ENCODE results near the gene ZER1.

ZER1 gene

DNA sequence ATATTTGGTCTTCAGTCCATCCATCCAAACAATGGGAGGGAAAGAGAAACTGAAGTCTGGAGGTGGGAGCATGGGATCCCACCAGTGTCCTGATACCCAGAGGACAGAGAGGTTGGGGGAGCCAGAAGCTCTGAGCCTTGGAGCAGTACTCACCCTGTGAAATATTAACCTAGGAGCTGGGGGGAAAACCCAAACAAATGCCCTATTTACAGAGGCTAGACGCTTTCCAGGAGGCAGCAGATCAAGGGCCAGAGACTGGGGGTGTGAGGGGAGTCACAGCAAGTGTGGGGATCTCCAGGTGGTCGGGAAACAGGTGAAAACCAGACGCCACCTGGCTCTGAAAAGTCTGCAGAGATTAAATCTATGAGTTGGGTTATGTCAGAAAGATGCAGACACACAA, 6.2 kb downstream of the ZER1 start:
- Histone ChIP-seq H3K36me3 (ENCODE audit: control insufficient read depth, insufficient read depth, low read length) (no peaks in the 10 kb centered on the region), H3K9me3 (ENCODE audit: control insufficient read depth, insufficient read depth, low read depth, low read length) (no peaks in the 10 kb centered on the region), H3K9ac (ENCODE audit: low read length) (no peak overlapping the region), H3K4me1 (ENCODE audit: control insufficient read depth, insufficient read depth, low read length) (peaks cover 8% of the 10 kb centered on the region; the same call in 1 of the 2 replicates), H3K27ac (ENCODE audit: low read depth, low read length) (no peak overlapping the region), H3K4me3 (ENCODE audit: low read depth, low read length) (no peak overlapping the region), H3K27me3 (ENCODE audit: control insufficient read depth, insufficient read depth, low read length) (no peaks in the 10 kb centered on the region)

DNA sequence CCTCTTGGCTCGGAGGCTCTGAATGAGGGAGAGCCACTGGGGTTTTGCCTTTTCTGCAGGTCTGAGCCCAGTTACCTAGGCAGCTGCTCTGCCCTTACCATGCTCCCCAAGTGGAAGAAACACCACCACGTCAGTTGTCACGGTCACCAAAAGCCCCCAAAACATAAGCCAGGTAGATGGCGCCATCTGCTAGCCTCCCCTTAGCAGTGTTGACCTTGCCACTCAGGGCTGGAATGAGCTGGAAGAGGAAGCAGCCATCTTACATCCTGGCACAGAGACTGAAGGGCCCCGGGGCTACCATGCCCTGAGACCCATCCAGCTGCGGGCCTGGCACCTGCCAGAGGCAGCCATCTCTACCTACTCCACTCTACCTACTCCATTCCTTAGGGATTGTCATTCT, 7.4 kb downstream of the ZER1 start:
- no peaks in the 10 kb centered on the region for H3K36me3 ChIP-seq (ENCODE audit: control insufficient read depth, insufficient read depth, low read length)
- no peaks in the 10 kb centered on the region for H3K9me3 ChIP-seq (ENCODE audit: control insufficient read depth, insufficient read depth, low read depth, low read length)
- peaks cover 8% of the 10 kb centered on the region; the same call in 1 of the 2 replicates for H3K4me1 ChIP-seq (ENCODE audit: control insufficient read depth, insufficient read depth, low read length)
- H3K27ac ChIP-seq (ENCODE audit: low read depth, low read length), result no peak overlapping the region
- H3K4me3 ChIP-seq (ENCODE audit: low read depth, low read length), result no peak overlapping the region
- H3K9ac ChIP-seq (ENCODE audit: low read length), result no peak overlapping the region
- no peaks in the 10 kb centered on the region for H3K27me3 ChIP-seq (ENCODE audit: control insufficient read depth, insufficient read depth, low read length)

DNA sequence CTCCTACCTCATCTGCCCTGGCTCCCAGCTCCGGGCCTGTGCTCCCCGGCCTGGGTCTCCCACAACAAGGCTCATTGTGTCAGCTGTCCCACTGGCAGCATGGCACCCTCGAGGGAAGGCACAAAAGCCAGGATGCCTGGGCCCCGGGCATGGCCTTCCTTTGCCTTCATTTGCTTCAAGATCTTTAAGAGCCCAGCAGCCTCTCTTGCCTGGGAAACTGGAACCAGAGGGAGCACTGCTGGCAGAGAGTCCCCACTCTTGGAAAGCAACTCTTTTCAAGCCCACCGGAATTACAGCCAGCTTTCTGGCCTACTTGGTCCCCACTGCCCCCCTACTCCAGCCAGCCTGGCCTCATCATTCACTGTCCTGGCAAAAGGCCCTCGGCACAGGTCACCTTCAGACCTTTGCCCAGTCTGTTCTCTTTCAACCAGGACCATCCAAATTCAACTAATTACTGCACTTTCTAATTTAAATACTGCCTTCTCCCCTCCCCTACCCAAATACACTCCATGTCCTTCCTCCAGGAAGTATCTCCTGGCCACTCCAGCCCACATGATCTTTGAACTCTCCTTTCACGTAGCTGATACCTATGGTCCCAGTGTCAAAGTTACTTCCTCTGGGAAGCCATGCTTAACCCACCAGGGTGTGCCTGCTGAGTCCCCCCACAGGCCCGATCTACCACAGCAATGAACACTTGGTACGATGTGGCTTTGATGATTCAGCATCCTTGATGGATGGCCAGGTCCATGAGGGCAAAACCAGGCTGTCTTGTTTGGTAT, 8.9 kb downstream of the ZER1 start:
- no peak overlapping the region for H3K9ac ChIP-seq (ENCODE audit: low read length)
- H3K4me1 ChIP-seq (ENCODE audit: control insufficient read depth, insufficient read depth, low read length), result peaks cover 8% of the 10 kb centered on the region; the same call in 1 of the 2 replicates
- H3K27me3 ChIP-seq (ENCODE audit: control insufficient read depth, insufficient read depth, low read length), result no peaks in the 10 kb centered on the region
- H3K36me3 ChIP-seq (ENCODE audit: control insufficient read depth, insufficient read depth, low read length), result no peaks in the 10 kb centered on the region
- H3K9me3 ChIP-seq (ENCODE audit: control insufficient read depth, insufficient read depth, low read depth, low read length), result no peaks in the 10 kb centered on the region
- no peak overlapping the region for H3K27ac ChIP-seq (ENCODE audit: low read depth, low read length)
- no peak overlapping the region for H3K4me3 ChIP-seq (ENCODE audit: low read depth, low read length)

DNA sequence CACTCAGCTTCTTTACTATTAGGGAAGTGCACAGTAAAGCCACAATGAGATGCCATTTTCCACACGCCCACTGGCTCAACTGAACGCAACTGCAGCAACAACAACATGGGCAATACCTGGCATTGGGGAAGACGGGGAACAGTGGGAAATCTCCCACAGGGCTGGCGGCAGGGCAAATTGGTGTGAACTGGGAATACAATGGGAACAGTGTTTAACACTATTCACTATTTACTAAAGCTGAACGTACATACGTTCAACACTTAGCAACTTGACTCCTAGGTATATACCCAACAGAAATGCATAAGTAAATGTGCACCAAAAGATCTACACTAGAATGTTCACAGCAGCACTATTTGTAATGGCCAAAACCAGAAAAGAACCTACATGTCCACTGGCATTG, 14.1 kb downstream of the ZER1 start:
- no peaks in the 10 kb centered on the region for H3K4me1 ChIP-seq (ENCODE audit: control insufficient read depth, insufficient read depth, low read length)
- peaks cover 8% of the 10 kb centered on the region for H3K36me3 ChIP-seq (ENCODE audit: control insufficient read depth, insufficient read depth, low read length)
- no peak overlapping the region for H3K27ac ChIP-seq (ENCODE audit: low read depth, low read length)
- H3K9me3 ChIP-seq (ENCODE audit: control insufficient read depth, insufficient read depth, low read depth, low read length), result no peaks in the 10 kb centered on the region
- H3K4me3 ChIP-seq (ENCODE audit: low read depth, low read length), result no peak overlapping the region
- no peak overlapping the region for H3K9ac ChIP-seq (ENCODE audit: low read length)
- no peaks in the 10 kb centered on the region for H3K27me3 ChIP-seq (ENCODE audit: control insufficient read depth, insufficient read depth, low read length)

DNA sequence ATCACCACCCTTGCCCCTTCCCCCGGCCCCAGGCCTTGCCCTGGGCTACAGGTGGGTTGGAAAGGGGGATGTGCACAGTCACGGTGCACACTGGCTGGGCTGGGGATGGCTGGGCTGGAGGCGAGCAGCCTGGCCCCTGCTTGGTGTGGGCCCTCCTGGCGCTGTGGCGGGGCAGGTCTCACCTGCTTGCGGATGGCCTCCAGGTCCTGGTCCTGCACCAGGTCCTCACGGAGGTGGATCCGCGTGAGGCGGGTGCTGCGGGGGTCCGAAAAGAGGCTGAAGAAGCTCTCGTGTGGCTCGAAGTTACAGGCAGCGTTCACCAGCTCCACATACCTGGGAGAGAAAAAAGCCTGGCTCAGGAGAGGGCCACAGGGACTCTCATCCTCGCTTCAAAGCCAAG, 18.1 kb downstream of the ZER1 start:
- H3K9me3 ChIP-seq (ENCODE audit: control insufficient read depth, insufficient read depth, low read depth, low read length), result no peaks in the 10 kb centered on the region
- no peak overlapping the region for H3K27ac ChIP-seq (ENCODE audit: low read depth, low read length)
- H3K4me1 ChIP-seq (ENCODE audit: control insufficient read depth, insufficient read depth, low read length), result no peaks in the 10 kb centered on the region
- peaks cover 31% of the 10 kb centered on the region for H3K36me3 ChIP-seq (ENCODE audit: control insufficient read depth, insufficient read depth, low read length)
- no peak overlapping the region for H3K9ac ChIP-seq (ENCODE audit: low read length)
- H3K4me3 ChIP-seq (ENCODE audit: low read depth, low read length), result no peak overlapping the region
- no peaks in the 10 kb centered on the region for H3K27me3 ChIP-seq (ENCODE audit: control insufficient read depth, insufficient read depth, low read length)

DNA sequence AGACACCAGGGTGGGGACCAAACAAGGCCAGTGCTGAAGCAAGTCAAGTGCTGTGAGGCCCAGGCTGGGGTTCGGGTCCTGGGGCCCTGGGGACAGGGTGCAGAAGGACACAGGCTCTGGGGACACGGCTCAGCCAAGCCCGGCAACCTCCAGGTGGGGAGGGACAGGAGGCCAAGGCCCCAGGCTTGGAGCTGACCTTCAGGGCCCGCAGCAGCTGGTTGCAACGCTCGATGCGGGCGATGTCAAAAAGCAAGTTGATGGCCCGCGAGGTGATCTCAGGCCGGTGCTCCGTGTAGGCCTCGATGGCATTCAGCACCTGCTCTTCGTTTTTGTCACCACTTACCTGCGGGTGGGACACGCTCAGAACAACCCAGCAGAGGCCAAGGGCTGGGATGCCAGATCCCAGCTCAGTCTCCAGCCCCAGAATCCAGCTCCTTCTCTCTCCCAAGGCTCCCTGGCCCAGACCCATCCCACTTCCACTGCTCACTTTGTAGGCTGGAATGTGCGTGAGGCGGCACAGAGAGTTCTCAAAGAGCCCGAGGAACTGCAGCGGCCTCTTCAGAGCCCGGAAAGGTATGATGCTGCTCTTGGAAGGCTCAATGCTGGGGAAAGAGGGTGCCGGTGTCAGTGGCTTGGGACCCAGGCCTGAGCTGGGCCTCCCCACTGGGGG, 20.7 kb downstream of the ZER1 start:
- no peaks in the 10 kb centered on the region for H3K4me1 ChIP-seq (ENCODE audit: control insufficient read depth, insufficient read depth, low read length)
- no peak overlapping the region for H3K4me3 ChIP-seq (ENCODE audit: low read depth, low read length)
- H3K27me3 ChIP-seq (ENCODE audit: control insufficient read depth, insufficient read depth, low read length), result no peaks in the 10 kb centered on the region
- no peak overlapping the region for H3K27ac ChIP-seq (ENCODE audit: low read depth, low read length)
- no peak overlapping the region for H3K9ac ChIP-seq (ENCODE audit: low read length)
- H3K9me3 ChIP-seq (ENCODE audit: control insufficient read depth, insufficient read depth, low read depth, low read length), result no peaks in the 10 kb centered on the region
- H3K36me3 ChIP-seq (ENCODE audit: control insufficient read depth, insufficient read depth, low read length), result peaks cover 31% of the 10 kb centered on the region

DNA sequence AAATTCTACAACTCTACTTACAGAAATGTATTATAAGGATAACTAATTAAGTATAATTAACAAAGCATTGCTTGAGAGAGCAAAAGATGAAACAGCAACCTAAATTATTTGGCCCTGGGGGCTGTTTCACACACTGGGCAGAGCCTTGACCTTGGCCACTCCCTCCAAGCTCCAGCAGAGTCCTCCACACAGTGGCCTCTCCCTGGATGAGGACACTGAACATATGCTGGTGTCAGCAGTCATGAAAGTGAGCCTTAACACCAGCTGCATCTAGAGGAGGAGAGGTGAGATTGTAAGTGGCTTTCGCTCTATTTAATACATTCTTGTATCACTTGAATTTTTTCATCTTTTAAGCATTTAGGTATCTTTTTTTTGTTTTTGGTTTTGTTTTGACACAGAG, 24.5 kb downstream of the ZER1 start:
- Histone ChIP-seq H3K4me3 (ENCODE audit: low read depth, low read length) (no peak overlapping the region), H3K36me3 (ENCODE audit: control insufficient read depth, insufficient read depth, low read length) (peaks cover 20% of the 10 kb centered on the region), H3K9me3 (ENCODE audit: control insufficient read depth, insufficient read depth, low read depth, low read length) (no peaks in the 10 kb centered on the region), H3K27me3 (ENCODE audit: control insufficient read depth, insufficient read depth, low read length) (no peaks in the 10 kb centered on the region), H3K4me1 (ENCODE audit: control insufficient read depth, insufficient read depth, low read length) (no peaks in the 10 kb centered on the region), H3K27ac (ENCODE audit: low read depth, low read length) (no peak overlapping the region), H3K9ac (ENCODE audit: low read length) (no peak overlapping the region)

DNA sequence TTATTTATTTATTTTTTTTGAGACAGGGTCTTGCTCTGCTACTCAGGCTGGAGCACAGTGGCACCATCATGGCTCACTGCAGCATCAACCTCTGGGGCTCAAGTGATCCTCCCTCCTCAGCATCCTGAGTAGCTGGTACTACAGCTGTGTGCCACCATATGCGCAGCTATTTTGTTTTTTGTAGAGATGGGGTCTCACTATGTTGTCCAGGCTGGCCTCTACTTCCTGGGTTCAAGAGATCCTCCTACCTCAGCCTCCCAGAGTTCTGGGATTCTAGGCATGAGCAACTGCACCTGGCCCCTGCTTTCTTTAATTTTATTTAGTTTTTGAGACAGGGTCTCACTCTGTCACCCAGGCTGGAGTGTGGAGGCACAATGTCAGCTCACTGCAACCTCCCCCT, 28.3 kb downstream of the ZER1 start:
- H3K27me3 ChIP-seq (ENCODE audit: control insufficient read depth, insufficient read depth, low read length), result no peaks in the 10 kb centered on the region
- peaks cover 8% of the 10 kb centered on the region for H3K36me3 ChIP-seq (ENCODE audit: control insufficient read depth, insufficient read depth, low read length)
- no peak overlapping the region for H3K4me3 ChIP-seq (ENCODE audit: low read depth, low read length)
- H3K9ac ChIP-seq (ENCODE audit: low read length), result no peak overlapping the region
- H3K9me3 ChIP-seq (ENCODE audit: control insufficient read depth, insufficient read depth, low read depth, low read length), result no peaks in the 10 kb centered on the region
- H3K4me1 ChIP-seq (ENCODE audit: control insufficient read depth, insufficient read depth, low read length), result no peaks in the 10 kb centered on the region
- no peak overlapping the region for H3K27ac ChIP-seq (ENCODE audit: low read depth, low read length)

DNA sequence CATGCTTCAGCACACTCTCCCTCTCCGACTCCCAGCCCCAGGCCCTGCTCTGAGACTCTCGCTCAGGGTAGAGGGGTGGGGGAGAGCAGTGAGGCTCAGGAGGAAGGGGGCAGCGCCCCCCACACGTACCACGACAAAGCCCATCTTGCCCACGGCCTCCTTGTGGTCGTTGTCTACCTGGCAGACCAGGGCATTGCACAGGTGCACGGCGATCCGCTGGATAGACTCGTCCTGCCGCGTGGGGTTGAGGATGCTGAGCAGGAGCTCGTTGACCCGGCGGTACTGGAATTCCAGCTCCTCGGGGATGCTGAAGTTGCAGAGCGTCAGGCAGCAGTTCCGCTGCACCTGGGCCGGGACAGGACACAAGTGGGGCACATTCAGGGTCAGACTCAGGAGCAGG, 29.3 kb downstream of the ZER1 start:
- Histone ChIP-seq H3K27me3 (ENCODE audit: control insufficient read depth, insufficient read depth, low read length) (no peaks in the 10 kb centered on the region), H3K9ac (ENCODE audit: low read length) (no peak overlapping the region), H3K4me1 (ENCODE audit: control insufficient read depth, insufficient read depth, low read length) (no peaks in the 10 kb centered on the region), H3K36me3 (ENCODE audit: control insufficient read depth, insufficient read depth, low read length) (peaks cover 8% of the 10 kb centered on the region), H3K27ac (ENCODE audit: low read depth, low read length) (no peak overlapping the region), H3K9me3 (ENCODE audit: control insufficient read depth, insufficient read depth, low read depth, low read length) (no peaks in the 10 kb centered on the region), H3K4me3 (ENCODE audit: low read depth, low read length) (no peak overlapping the region)

DNA sequence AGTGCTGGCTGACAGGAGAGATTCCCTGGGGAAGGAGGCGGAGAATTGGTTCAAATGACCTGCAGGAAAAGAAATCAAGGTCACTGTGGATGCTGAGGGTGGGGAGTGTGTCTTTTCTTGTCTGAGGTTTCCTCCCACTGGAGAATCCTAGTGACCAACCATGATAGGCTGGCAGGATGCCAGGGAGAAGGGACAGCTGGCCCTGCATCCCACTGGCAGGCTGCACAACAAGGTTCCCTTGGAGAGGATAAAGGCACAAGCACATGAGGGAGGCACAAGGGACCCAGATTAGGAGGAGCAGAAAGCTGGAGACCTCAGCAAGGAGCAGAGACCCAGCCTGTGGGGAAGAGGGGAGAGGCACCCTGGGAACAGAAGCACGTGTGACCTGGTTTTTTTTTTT, 36.4 kb downstream of the ZER1 start:
- H3K36me3 ChIP-seq (ENCODE audit: control insufficient read depth, insufficient read depth, low read length), result peaks cover 16% of the 10 kb centered on the region
- no peak overlapping the region for H3K9ac ChIP-seq (ENCODE audit: low read length)
- no peaks in the 10 kb centered on the region for H3K27me3 ChIP-seq (ENCODE audit: control insufficient read depth, insufficient read depth, low read length)
- no peaks in the 10 kb centered on the region for H3K9me3 ChIP-seq (ENCODE audit: control insufficient read depth, insufficient read depth, low read depth, low read length)
- no peak overlapping the region for H3K4me3 ChIP-seq (ENCODE audit: low read depth, low read length)
- no peak overlapping the region for H3K27ac ChIP-seq (ENCODE audit: low read depth, low read length)
- H3K4me1 ChIP-seq (ENCODE audit: control insufficient read depth, insufficient read depth, low read length), result 0 out of 2 replicates have a peak, but pooled peaks cover 3% of the 10 kb centered on the region

DNA sequence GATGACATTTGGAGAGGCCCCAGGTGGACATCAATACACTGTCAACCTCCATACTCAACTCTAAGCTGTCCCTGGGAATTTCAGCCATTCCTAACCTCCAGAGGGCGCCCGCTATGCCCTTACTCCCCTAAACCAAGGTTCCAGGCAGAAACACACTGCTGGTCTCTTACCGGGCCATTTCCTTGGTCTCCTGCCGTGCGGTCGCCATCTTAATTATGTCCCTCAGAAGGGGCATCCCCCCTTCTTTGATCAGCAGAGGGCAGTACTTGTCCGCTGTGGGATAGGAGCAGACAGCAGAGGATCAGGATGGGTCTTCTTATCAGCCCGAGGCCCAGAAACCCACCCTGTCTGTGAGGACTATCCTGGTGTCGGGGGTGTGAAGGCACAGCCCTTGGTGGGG, 38.5 kb downstream of the ZER1 start:
- H3K36me3 ChIP-seq (ENCODE audit: control insufficient read depth, insufficient read depth, low read length), result peaks cover 11% of the 10 kb centered on the region
- H3K9ac ChIP-seq (ENCODE audit: low read length), result no peak overlapping the region
- no peaks in the 10 kb centered on the region for H3K27me3 ChIP-seq (ENCODE audit: control insufficient read depth, insufficient read depth, low read length)
- H3K9me3 ChIP-seq (ENCODE audit: control insufficient read depth, insufficient read depth, low read depth, low read length), result no peaks in the 10 kb centered on the region
- peaks cover 3% of the 10 kb centered on the region; the same call in 1 of the 2 replicates for H3K4me1 ChIP-seq (ENCODE audit: control insufficient read depth, insufficient read depth, low read length)
- no peak overlapping the region for H3K4me3 ChIP-seq (ENCODE audit: low read depth, low read length)
- H3K27ac ChIP-seq (ENCODE audit: low read depth, low read length), result no peak overlapping the region

Measured in HUES6 (cell line).